Measurements from ENCODE around the gene SSMEM1. TPM values are rescaled to one million over a fixed set of nuclear protein-coding genes. Genes with fewer than 3 reads are reported as not detected.

The SSMEM1 gene
- total RNA-seq (2022; extraction: Qiagen RNA extraction): not detected in 5 replicates

GRCh38 chr7:130207642-130208041, at the start of gene SSMEM1:
Gene SSMEM1 (plus strand): TSS chr7:130207860. CDS start chr7:130207911, 51 bp downstream.

GRCh38 chr7:130205084-130205947, 2.3 kb upstream of the SSMEM1 start, which contains the start of gene TMEM209:
Gene TMEM209 (minus strand): TSS chr7:130205406. CDS start chr7:130205375, 31 bp downstream.

Other genes starting within 250 kb of the SSMEM1 start
- gene ZC3HC1, start 156.5 kb upstream of the SSMEM1 start, total RNA-seq (2022; extraction: Qiagen RNA extraction): 26.0 to 26.8 TPM (median 26.2 TPM) in 5 replicates
- gene KLHDC10, start 137.3 kb upstream of the SSMEM1 start, total RNA-seq (2022; extraction: Qiagen RNA extraction): 12.2 to 14.9 TPM (median 13.9 TPM) in 5 replicates
- 13.7 to 17.5 TPM (median 15.3 TPM) in 5 replicates for gene TMEM209, start 2.5 kb upstream of the SSMEM1 start, total RNA-seq (2022; extraction: Qiagen RNA extraction)
- gene CPA2, start 59.0 kb downstream of the SSMEM1 start, total RNA-seq (2022; extraction: Qiagen RNA extraction): 0.09 to 0.13 TPM in 2 of 5 replicates, not detected in the others
- 5.0 to 7.8 TPM (median 5.3 TPM) in 5 replicates for gene CPA4, start 85.3 kb downstream of the SSMEM1 start, total RNA-seq (2022; extraction: Qiagen RNA extraction)
- not detected in 5 replicates for gene CPA5, start 137.0 kb downstream of the SSMEM1 start, total RNA-seq (2022; extraction: Qiagen RNA extraction)
- gene CPA1, start 172.6 kb downstream of the SSMEM1 start, total RNA-seq (2022; extraction: Qiagen RNA extraction): not detected in 5 replicates
- 12.9 to 14.7 TPM (median 14.1 TPM) in 5 replicates for gene CEP41, start 233.2 kb downstream of the SSMEM1 start, total RNA-seq (2022; extraction: Qiagen RNA extraction)

Data from A549 treated with CORT108297 at 1 μM for 4 hours (cell line).